ENCODE data around the gene AHCY. TPM values are rescaled to one million over a fixed set of nuclear protein-coding genes. Genes with fewer than 3 reads are reported as not detected.

The AHCY gene
- total RNA-seq, 6 donors from 2014 or later, result 41.9 to 76.8 (median 58.6) TPM

GRCh38 chr20:34318609-34319443 lies 15.7 kb upstream of the AHCY start:
- Histone ChIP-seq H3K9me3 (no peaks in the 10 kb centered on the region), H3K27ac (no peak overlapping the region), H3K27me3 (no peaks in the 10 kb centered on the region), H3K4me1 (no peaks in the 10 kb centered on the region), H3K4me3 (no peak overlapping the region), H3K36me3 (no peaks in the 10 kb centered on the region)
- no peak for ATAC-seq (ENCODE audit: low FRiP score in 2 of 2)
- TF ChIP-seq EP300 (IDR thresholded peaks at IDR 0.05) (no peak), CTCF (IDR thresholded peaks at IDR 0.05) (no peak), POLR2AphosphoS5 (IDR thresholded peaks at IDR 0.05) (no peak), POLR2A (IDR thresholded peaks at IDR 0.05) (no peak)
- WGBS, 2 donors, result 61 to 66% methylated on average over 4 of the region's 4 CpGs
- no peak for DNase-seq

GRCh38 chr20:34316196-34316814 lies 13.2 kb upstream of the AHCY start:
- DNase-seq (no peak), ATAC-seq (ENCODE audit: low FRiP score in 2 of 2) (no peak)
- Histone ChIP-seq H3K27me3 (peaks cover 0 to 11% (median 5%) of the 10 kb centered on the region in 4 donors), H3K36me3 (no peaks in the 10 kb centered on the region), H3K27ac (no peak overlapping the region), H3K4me3 (no peak overlapping the region), H3K9me3 (no peaks in the 10 kb centered on the region), H3K4me1 (peaks cover 10 to 17% (median 17%) of the 10 kb centered on the region in 4 donors)
- WGBS, 2 donors, result 81 to 94% methylated on average over 6 of the region's 6 CpGs
- no peak for TF ChIP-seq EP300 (IDR thresholded peaks at IDR 0.05)
- no peak for TF ChIP-seq CTCF (IDR thresholded peaks at IDR 0.05)
- TF ChIP-seq POLR2A (IDR thresholded peaks at IDR 0.05), result no peak
- no peak for TF ChIP-seq POLR2AphosphoS5 (IDR thresholded peaks at IDR 0.05)

- no peak overlapping the region for H3K4me3 ChIP-seq
- H3K9me3 ChIP-seq, result no peaks in the 10 kb centered on the region
- H3K27ac ChIP-seq, result no peak overlapping the region
- ATAC-seq (ENCODE audit: low FRiP score in 2 of 2) (no peak), DNase-seq (no peak)
- 87 to 90% methylated on average over 3 of the region's 3 CpGs for WGBS, 2 donors
- H3K36me3 ChIP-seq, result no peaks in the 10 kb centered on the region
- TF ChIP-seq POLR2A (IDR thresholded peaks at IDR 0.05) (no peak), POLR2AphosphoS5 (IDR thresholded peaks at IDR 0.05) (no peak), EP300 (IDR thresholded peaks at IDR 0.05) (no peak), CTCF (IDR thresholded peaks at IDR 0.05) (no peak)
- peaks cover 0 to 13% (median 5%) of the 10 kb centered on the region in 4 donors for H3K27me3 ChIP-seq
- H3K4me1 ChIP-seq, result peaks cover 10 to 20% (median 19%) of the 10 kb centered on the region in 4 donors
These were observed 12.1 kb upstream of the AHCY start for GRCh38 chr20:34315236-34315635.

DNA sequence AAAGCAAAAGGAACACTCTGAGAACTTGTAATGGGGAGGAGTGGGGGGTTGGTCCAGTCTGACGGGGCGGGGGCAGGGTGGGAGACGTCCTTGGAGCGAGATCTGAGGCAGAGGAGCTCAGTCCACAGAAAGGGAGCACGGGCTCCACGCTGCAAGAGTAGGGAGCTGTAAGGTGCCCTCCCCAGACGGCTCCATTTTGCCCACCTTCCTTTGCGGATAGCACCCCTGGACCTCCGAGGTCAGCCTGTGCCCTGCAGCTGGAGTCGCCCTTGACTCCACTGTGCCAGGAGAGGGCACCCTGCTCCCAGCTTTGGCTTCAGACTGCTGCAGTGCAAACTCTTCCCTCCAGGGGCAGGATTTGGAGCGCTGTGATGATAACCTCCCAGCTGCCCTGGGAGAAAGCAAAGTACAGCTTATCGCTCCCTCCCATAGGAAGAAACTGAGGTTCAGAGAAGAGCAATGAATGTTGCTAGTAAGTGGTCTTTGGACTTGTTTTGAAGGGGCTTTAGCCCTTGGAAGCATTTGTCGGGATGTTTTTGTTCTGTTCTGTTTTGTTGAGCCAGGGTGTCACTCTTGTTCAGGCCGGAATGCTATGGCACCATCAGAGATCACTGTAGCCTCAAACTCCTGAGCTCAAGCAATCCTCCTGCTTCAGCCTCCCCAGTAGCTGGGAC lies 9.5 kb upstream of the AHCY start:
- H3K9me3 ChIP-seq, result no peaks in the 10 kb centered on the region
- WGBS, 2 donors, result 12 to 16% methylated on average over 11 to 13 of the region's 14 CpGs
- ATAC-seq (ENCODE audit: low FRiP score in 2 of 2), result peak; percentile 97 to 99
- peaks cover 0 to 13% (median 5%) of the 10 kb centered on the region in 4 donors for H3K27me3 ChIP-seq
- peak in 1 of 2 donors; percentile 90 for DNase-seq
- peaks cover 10 to 20% (median 19%) of the 10 kb centered on the region in 4 donors for H3K4me1 ChIP-seq
- H3K27ac ChIP-seq, result no peak overlapping the region
- H3K4me3 ChIP-seq, result peak overlapping the region in 2 of 4 donors; percentile 13 to 25
- no peaks in the 10 kb centered on the region for H3K36me3 ChIP-seq
- TF ChIP-seq EP300 (IDR thresholded peaks at IDR 0.05) (no peak), POLR2AphosphoS5 (IDR thresholded peaks at IDR 0.05) (peak in 1 of 2 donors; percentile 9), CTCF (IDR thresholded peaks at IDR 0.05) (peak; percentile 97 to 100 (median 99)), POLR2A (IDR thresholded peaks at IDR 0.05) (no peak)
